H1 (cell line): ENCODE results near the gene FAM236B. TPM values are rescaled to one million over a fixed set of nuclear protein-coding genes. Genes with fewer than 3 reads are reported as not detected.

Experiments used
- ASH2L ChIP-seq: fragments of 200-600, 300-600 bp; sonication (generic); IDR thresholded peaks from one replicate; pipeline ENCODE4 v1.7.1; 2017; ENCODE audit warnings: low read length
- BACH1 ChIP-seq: IDR thresholded peaks from 2 replicates; pipeline ENCODE4 v1.6.1; 2012; ENCODE audit warnings: low read length, improper control_type of control experiment
- GABPA ChIP-seq: IDR thresholded peaks from 2 replicates; pipeline ENCODE4 v1.6.1; 2011; ENCODE audit warnings: mild to moderate bottlenecking, low read length, moderate library complexity, borderline replicate concordance; ENCODE audit not compliant: insufficient read depth
- HDAC6 ChIP-seq: IDR thresholded peaks from one replicate; pipeline ENCODE4 v1.7.1; 2012; ENCODE audit warnings: low read depth, mild to moderate bottlenecking, inconsistent platforms, low read length, moderate library complexity
- KDM4A ChIP-seq: IDR thresholded peaks from one replicate; pipeline ENCODE4 v1.7.1; 2012; ENCODE audit warnings: low read depth, mild to moderate bottlenecking, moderate library complexity, low read length, inconsistent platforms; ENCODE audit not compliant: severe bottlenecking
- RAD21 ChIP-seq, 2 experiments: IDR thresholded peaks in 1 of 2; conservative IDR thresholded peaks in 1 of 2; 2 replicates each; pipeline ENCODE4 v1.6.1; 2011; ENCODE audit warnings: low read depth in 2 of 2, low read length in 2 of 2, improper control_type of control experiment in 1 of 2, inconsistent platforms in 1 of 2, mild to moderate bottlenecking in 1 of 2, moderate library complexity in 1 of 2
- TCF12 ChIP-seq: IDR thresholded peaks from 2 replicates; pipeline ENCODE4 v1.6.1; 2011; ENCODE audit warnings: low read depth, mild to moderate bottlenecking, low read length
- polyA plus RNA-seq, 7 experiments: library from polyadenylated mRNA; depleted of rRNA in 3 of 7; stranded (reverse) in 5 of 7; unstranded in 2 of 7; fragments of >200 nt in 5 of 7; fragments of 200-250 nt in 2 of 7; gene quantifications; 1 replicate in 5 of 7; 2 replicates in 1 of 7; 4 replicates in 1 of 7; pipeline versions ENCODE4 v1.2.1 to v1.2.3, GENCODE V29; 2011 to 2013; ENCODE audit warnings: missing spikeins in 2 of 7, mixed read lengths in 2 of 7
- total RNA-seq: library from RNA; stranded (reverse); fragmentation: NEBNext Ultra II Directional; extraction: Animal tissue kit (Norgen Biotek cat#: 25700); gene quantifications from 2 replicates; pipeline ENCODE4 v1.2.1, GENCODE V29; 2021
- TF ChIP-seq, protein P1 (sequence below): fragments of 300-600 bp; sonication (generic); IDR thresholded peaks from 2 replicates; pipeline ENCODE4 v1.7.1; 2012; ENCODE audit warnings: low read length, moderate library complexity, mild to moderate bottlenecking, inconsistent platforms; ENCODE audit not compliant: insufficient replicate concordance
- TF ChIP-seq, protein P2 (sequence below): IDR thresholded peaks from 2 replicates; pipeline ENCODE4 v1.6.1; 2011; ENCODE audit warnings: low read length, improper control_type of control experiment
- TF ChIP-seq, protein P3 (sequence below): IDR thresholded peaks from 2 replicates; pipeline ENCODE4 v1.6.1; 2011; ENCODE audit warnings: low read depth, mild to moderate bottlenecking, low read length; ENCODE audit not compliant: insufficient read depth

The FAM236B gene
- total and polyA plus RNA-seq, 2 of the 8 experiments (the other 6 are each of a cell fraction or from before 2014, with no cell fraction given): not detected

DNA sequence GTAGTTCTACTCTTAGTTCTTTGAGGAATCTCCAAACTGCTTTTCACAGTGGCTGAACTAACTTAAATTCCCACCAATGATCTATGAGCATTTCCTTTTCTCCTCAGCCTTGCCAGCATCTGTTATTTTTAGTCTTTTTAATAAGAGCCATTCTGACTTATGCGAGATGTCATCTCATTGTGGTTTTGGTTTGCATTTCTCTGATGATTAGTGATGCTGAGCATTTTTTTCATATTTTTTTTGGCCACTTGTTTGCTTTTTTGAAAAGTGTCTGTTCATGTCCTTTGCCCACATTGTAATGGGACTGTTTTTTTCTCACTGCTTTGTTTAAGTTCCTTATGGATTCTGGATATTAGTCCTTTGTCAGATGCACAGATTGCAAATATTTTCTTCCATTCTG is 46.9 kb downstream of the FAM236B start (continued):
- TF ChIP-seq, protein P1, sequence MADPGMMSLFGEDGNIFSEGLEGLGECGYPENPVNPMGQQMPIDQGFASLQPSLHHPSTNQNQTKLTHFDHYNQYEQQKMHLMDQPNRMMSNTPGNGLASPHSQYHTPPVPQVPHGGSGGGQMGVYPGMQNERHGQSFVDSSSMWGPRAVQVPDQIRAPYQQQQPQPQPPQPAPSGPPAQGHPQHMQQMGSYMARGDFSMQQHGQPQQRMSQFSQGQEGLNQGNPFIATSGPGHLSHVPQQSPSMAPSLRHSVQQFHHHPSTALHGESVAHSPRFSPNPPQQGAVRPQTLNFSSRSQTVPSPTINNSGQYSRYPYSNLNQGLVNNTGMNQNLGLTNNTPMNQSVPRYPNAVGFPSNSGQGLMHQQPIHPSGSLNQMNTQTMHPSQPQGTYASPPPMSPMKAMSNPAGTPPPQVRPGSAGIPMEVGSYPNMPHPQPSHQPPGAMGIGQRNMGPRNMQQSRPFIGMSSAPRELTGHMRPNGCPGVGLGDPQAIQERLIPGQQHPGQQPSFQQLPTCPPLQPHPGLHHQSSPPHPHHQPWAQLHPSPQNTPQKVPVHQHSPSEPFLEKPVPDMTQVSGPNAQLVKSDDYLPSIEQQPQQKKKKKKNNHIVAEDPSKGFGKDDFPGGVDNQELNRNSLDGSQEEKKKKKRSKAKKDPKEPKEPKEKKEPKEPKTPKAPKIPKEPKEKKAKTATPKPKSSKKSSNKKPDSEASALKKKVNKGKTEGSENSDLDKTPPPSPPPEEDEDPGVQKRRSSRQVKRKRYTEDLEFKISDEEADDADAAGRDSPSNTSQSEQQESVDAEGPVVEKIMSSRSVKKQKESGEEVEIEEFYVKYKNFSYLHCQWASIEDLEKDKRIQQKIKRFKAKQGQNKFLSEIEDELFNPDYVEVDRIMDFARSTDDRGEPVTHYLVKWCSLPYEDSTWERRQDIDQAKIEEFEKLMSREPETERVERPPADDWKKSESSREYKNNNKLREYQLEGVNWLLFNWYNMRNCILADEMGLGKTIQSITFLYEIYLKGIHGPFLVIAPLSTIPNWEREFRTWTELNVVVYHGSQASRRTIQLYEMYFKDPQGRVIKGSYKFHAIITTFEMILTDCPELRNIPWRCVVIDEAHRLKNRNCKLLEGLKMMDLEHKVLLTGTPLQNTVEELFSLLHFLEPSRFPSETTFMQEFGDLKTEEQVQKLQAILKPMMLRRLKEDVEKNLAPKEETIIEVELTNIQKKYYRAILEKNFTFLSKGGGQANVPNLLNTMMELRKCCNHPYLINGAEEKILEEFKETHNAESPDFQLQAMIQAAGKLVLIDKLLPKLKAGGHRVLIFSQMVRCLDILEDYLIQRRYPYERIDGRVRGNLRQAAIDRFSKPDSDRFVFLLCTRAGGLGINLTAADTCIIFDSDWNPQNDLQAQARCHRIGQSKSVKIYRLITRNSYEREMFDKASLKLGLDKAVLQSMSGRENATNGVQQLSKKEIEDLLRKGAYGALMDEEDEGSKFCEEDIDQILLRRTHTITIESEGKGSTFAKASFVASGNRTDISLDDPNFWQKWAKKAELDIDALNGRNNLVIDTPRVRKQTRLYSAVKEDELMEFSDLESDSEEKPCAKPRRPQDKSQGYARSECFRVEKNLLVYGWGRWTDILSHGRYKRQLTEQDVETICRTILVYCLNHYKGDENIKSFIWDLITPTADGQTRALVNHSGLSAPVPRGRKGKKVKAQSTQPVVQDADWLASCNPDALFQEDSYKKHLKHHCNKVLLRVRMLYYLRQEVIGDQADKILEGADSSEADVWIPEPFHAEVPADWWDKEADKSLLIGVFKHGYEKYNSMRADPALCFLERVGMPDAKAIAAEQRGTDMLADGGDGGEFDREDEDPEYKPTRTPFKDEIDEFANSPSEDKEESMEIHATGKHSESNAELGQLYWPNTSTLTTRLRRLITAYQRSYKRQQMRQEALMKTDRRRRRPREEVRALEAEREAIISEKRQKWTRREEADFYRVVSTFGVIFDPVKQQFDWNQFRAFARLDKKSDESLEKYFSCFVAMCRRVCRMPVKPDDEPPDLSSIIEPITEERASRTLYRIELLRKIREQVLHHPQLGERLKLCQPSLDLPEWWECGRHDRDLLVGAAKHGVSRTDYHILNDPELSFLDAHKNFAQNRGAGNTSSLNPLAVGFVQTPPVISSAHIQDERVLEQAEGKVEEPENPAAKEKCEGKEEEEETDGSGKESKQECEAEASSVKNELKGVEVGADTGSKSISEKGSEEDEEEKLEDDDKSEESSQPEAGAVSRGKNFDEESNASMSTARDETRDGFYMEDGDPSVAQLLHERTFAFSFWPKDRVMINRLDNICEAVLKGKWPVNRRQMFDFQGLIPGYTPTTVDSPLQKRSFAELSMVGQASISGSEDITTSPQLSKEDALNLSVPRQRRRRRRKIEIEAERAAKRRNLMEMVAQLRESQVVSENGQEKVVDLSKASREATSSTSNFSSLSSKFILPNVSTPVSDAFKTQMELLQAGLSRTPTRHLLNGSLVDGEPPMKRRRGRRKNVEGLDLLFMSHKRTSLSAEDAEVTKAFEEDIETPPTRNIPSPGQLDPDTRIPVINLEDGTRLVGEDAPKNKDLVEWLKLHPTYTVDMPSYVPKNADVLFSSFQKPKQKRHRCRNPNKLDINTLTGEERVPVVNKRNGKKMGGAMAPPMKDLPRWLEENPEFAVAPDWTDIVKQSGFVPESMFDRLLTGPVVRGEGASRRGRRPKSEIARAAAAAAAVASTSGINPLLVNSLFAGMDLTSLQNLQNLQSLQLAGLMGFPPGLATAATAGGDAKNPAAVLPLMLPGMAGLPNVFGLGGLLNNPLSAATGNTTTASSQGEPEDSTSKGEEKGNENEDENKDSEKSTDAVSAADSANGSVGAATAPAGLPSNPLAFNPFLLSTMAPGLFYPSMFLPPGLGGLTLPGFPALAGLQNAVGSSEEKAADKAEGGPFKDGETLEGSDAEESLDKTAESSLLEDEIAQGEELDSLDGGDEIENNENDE: no peak
- TF ChIP-seq, protein P2, sequence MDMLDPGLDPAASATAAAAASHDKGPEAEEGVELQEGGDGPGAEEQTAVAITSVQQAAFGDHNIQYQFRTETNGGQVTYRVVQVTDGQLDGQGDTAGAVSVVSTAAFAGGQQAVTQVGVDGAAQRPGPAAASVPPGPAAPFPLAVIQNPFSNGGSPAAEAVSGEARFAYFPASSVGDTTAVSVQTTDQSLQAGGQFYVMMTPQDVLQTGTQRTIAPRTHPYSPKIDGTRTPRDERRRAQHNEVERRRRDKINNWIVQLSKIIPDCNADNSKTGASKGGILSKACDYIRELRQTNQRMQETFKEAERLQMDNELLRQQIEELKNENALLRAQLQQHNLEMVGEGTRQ: no peak
- TF ChIP-seq, protein P3, sequence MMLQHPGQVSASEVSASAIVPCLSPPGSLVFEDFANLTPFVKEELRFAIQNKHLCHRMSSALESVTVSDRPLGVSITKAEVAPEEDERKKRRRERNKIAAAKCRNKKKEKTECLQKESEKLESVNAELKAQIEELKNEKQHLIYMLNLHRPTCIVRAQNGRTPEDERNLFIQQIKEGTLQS: no peak
- TF ChIP-seq GABPA (no peak), BACH1 (no peak), ASH2L (no peak), KDM4A (no peak), RAD21 (IDR thresholded peaks at IDR 0.05 in 1 of 2, conservative IDR thresholded peaks at IDR 0.05 in 1 of 2; ENCODE audit: low read depth in 2 of 2, low read length in 2 of 2) (no peak), HDAC6 (no peak), TCF12 (no peak)
